DOHH2 (cell line): ENCODE data around the gene CXorf58.

ENCODE experiments used
- CTCF ChIP-seq: fragments of 200-600 bp; sonication (generic); IDR thresholded peaks from one replicate; pipeline ENCODE4 v1.5.1; 2014; ENCODE audit warnings: antibody characterized with exemption, mild to moderate bottlenecking, low read depth, low read length; ENCODE audit not compliant: poor library complexity, severe bottlenecking
- EZH2phosphoT487 ChIP-seq: fragments of 200-600 bp; sonication (generic); IDR thresholded peaks from 2 replicates; pipeline ENCODE4 v1.6.1; 2017; ENCODE audit warnings: borderline replicate concordance, mild to moderate bottlenecking, antibody characterized with exemption, low read length, moderate library complexity, mixed read lengths

GRCh38 chrX:23887451-23887850 lies 20.4 kb upstream of the CXorf58 start:
- TF ChIP-seq CTCF (no peak), EZH2phosphoT487 (no peak)
